ENCODE measurements around the gene FGD3. TPM values are rescaled to one million over a fixed set of nuclear protein-coding genes. Genes with fewer than 3 reads are reported as not detected.

Gene FGD3
- total RNA-seq, 2 donors from 2014 or later, result 9.9 to 13.7 TPM

DNA sequence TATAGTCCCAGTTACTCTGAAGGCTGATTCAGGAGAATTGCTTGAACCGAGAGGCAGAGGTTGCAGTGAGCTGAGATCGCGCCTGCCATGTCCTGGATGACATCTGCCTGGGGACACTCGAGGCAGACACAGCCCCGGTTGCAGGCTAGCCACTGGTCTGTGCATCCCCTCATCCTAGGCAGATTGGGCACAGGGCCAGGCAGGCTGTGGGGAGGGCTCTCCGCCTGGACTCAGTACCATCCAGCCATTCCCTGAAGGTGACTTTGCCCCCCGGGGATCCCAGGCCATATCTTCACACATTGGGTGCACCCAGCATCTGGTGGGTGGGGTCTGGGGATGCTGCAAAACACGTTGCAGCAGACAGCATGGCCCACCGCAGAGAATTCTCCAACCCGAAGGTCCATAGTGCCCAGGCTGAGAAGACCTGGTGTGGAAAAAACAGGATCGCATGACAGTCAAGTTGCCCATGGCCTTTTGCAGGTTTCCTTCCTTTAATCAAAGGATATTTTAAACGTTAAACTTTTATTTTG is 60.3 kb downstream of the FGD3 start:
- ATAC-seq (ENCODE audit: insufficient number of reproducible peaks, low FRiP score, low read depth), result no peak
- Histone ChIP-seq H3K36me3 (no peaks in the 10 kb centered on the region), H3K27ac (no peak overlapping the region), H3K9me3 (no peaks in the 10 kb centered on the region), H3K4me1 (ENCODE audit: control insufficient read depth in 1 of 2, low read depth in 2 of 2) (peaks cover 0 to 7% of the 10 kb centered on the region in 2 donors), H3K27me3 (replicated peaks; ENCODE audit: insufficient read depth) (no peaks in the 10 kb centered on the region), H3K4me3 (no peak overlapping the region)
- TF ChIP-seq, protein P1, sequence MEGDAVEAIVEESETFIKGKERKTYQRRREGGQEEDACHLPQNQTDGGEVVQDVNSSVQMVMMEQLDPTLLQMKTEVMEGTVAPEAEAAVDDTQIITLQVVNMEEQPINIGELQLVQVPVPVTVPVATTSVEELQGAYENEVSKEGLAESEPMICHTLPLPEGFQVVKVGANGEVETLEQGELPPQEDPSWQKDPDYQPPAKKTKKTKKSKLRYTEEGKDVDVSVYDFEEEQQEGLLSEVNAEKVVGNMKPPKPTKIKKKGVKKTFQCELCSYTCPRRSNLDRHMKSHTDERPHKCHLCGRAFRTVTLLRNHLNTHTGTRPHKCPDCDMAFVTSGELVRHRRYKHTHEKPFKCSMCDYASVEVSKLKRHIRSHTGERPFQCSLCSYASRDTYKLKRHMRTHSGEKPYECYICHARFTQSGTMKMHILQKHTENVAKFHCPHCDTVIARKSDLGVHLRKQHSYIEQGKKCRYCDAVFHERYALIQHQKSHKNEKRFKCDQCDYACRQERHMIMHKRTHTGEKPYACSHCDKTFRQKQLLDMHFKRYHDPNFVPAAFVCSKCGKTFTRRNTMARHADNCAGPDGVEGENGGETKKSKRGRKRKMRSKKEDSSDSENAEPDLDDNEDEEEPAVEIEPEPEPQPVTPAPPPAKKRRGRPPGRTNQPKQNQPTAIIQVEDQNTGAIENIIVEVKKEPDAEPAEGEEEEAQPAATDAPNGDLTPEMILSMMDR (IDR thresholded peaks at IDR 0.05), result no peak
- no peak for DNase-seq (ENCODE audit: low spot score)

DNA sequence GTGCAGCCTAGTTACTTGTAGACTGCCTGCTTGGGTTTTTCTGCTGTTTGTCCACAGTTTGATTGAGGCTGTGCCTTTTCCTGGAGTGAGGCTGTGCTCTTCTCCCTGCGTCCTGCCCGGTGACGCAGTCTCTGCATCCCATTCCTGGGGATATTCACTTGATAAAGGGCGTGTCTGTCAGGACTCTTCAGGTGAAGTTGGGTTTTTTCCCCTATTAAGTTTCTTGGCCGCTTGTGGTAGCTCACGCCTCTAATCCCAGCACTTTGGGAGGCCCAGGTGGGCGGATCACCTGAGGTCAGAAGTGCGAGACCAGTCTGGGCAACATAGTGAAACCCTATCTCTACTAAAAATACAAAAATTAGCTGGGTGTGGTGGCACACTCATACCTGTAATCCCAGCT is 61.1 kb downstream of the FGD3 start:
- Histone ChIP-seq H3K27ac (no peak overlapping the region), H3K9me3 (no peaks in the 10 kb centered on the region), H3K36me3 (no peaks in the 10 kb centered on the region), H3K4me1 (ENCODE audit: control insufficient read depth in 1 of 2, low read depth in 2 of 2) (peaks cover 0 to 7% of the 10 kb centered on the region in 2 donors), H3K27me3 (replicated peaks; ENCODE audit: insufficient read depth) (no peaks in the 10 kb centered on the region), H3K4me3 (no peak overlapping the region)
- no peak for ATAC-seq (ENCODE audit: insufficient number of reproducible peaks, low FRiP score, low read depth)
- DNase-seq (ENCODE audit: low spot score), result no peak
- TF ChIP-seq, protein P1 (IDR thresholded peaks at IDR 0.05), result no peak

DNA sequence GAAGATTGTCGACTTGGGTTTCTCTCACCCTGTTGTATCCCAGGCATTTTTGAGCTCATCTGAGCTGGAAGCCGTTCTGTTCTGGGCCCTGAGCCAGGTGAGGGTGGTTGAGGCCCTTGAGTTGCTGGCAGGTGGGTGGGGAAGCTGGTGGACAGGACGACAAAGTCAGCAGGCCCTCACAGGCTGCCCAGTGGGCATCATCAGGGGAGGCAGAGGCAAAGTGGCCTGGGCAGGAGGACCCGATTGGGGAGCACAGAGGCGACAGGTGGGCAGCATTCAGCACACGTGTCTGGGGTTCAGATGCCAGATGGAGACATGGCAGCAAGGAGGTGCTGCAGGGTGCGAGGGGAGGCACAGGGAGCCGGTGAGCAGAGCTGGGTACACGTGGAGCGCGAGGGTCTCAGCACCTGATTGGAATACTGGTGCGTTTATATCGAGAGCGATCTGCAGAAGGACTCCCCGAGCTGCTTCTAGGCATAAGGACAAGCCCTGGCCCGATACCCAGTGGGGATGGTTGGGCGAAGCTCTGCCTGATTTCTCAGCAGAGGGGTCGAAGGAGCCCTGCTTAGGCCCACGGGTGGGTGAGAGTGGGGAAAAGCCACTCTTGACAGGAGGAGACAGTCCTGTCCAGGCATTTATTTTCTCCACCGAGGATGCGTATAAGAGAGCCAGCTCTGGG is 62.2 kb downstream of the FGD3 start:
- DNase-seq (ENCODE audit: low spot score) (no peak), ATAC-seq (ENCODE audit: insufficient number of reproducible peaks, low FRiP score, low read depth) (no peak)

DNA sequence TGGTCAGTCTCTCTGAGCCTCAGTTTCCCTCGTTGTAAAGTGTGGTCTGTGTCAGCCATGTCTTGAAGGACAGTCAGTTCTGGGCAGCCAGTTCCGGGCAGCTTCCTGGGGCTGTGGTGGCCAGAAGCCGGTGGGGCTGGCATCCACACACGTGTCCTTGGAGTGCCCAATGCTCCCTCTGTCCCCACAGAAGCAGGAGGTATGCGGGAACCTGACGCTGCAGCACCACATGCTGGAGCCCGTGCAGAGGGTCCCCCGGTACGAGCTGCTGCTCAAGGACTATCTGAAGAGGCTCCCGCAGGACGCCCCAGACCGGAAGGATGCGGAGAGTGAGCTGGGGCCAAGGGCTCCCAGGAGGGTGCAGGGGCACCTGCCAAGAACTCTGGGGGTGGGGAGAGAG is 62.7 kb downstream of the FGD3 start:
- Histone ChIP-seq H3K4me3 (no peak overlapping the region), H3K36me3 (no peaks in the 10 kb centered on the region), H3K27ac (no peak overlapping the region), H3K9me3 (no peaks in the 10 kb centered on the region), H3K4me1 (ENCODE audit: control insufficient read depth in 1 of 2, low read depth in 2 of 2) (no peaks in the 10 kb centered on the region), H3K27me3 (replicated peaks; ENCODE audit: insufficient read depth) (no peaks in the 10 kb centered on the region)
- DNase-seq (ENCODE audit: low spot score) (no peak), ATAC-seq (ENCODE audit: insufficient number of reproducible peaks, low FRiP score, low read depth) (no peak)
- TF ChIP-seq, protein P1 (IDR thresholded peaks at IDR 0.05), result no peak

More for the DNA sequence above, 62.2 kb downstream of the FGD3 start:
- no peaks in the 10 kb centered on the region for H3K36me3 ChIP-seq
- no peaks in the 10 kb centered on the region for H3K27me3 ChIP-seq (replicated peaks; ENCODE audit: insufficient read depth)
- H3K4me1 ChIP-seq (ENCODE audit: control insufficient read depth in 1 of 2, low read depth in 2 of 2), result no peaks in the 10 kb centered on the region
- TF ChIP-seq, protein P1 (IDR thresholded peaks at IDR 0.05), result no peak
- no peaks in the 10 kb centered on the region for H3K9me3 ChIP-seq
- H3K4me3 ChIP-seq, result no peak overlapping the region
- no peak overlapping the region for H3K27ac ChIP-seq

DNA sequence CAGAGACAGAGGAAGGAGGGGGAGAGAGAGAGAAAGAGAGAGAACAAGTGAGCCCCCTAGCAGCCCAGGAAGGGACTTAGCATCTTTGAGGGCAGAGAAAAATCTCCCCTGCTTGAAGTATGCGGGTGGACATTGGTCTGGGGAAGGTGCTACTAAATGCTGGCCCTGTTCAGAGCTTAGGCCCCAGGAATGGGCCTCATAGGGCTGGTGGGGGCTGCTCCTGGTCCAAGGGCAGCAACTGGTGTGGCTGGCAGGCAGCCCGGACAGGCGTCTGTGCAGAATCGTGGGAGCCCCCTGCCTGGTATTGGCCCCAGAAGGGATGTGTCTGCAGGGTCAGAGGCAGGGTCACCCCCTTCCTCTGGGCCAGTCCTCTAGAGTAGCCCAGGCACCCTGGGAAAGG is 63.4 kb downstream of the FGD3 start:
- peaks cover 0 to 3% of the 10 kb centered on the region in 2 donors for H3K4me1 ChIP-seq (ENCODE audit: control insufficient read depth in 1 of 2, low read depth in 2 of 2)
- H3K9me3 ChIP-seq, result no peaks in the 10 kb centered on the region
- H3K27ac ChIP-seq, result no peak overlapping the region
- H3K4me3 ChIP-seq, result no peak overlapping the region
- TF ChIP-seq, protein P1 (IDR thresholded peaks at IDR 0.05), result no peak
- H3K27me3 ChIP-seq (replicated peaks; ENCODE audit: insufficient read depth), result no peaks in the 10 kb centered on the region
- DNase-seq (ENCODE audit: low spot score), result no peak
- ATAC-seq (ENCODE audit: insufficient number of reproducible peaks, low FRiP score, low read depth), result no peak
- H3K36me3 ChIP-seq, result no peaks in the 10 kb centered on the region

Measured in thoracic aorta (tissue), 2 donors.